RWPE2 (cell line): ENCODE data around the gene SPATA20.

Source experiments
- ATAC-seq: fragments of 200-7000 bp; cut with Tn5 transposase; 3 replicates; pipeline ENCODE4 v1.9.1; 2021; ENCODE audit warnings: low read depth
- DNase-seq: peaks from one replicate; pipeline ENCODE4 v3.0.0-alpha.2; 2020; ENCODE audit warnings: low spot score
- H3K27ac ChIP-seq: fragments of 450-650 bp; 2 replicates; pipeline ENCODE4 v1.5.1; 2017; ENCODE audit warnings: mild to moderate bottlenecking; ENCODE audit not compliant: poor library complexity, severe bottlenecking
- H3K27me3 ChIP-seq: fragments of 250-450 bp; sonication (Bioruptor Pico); 2 replicates; pipeline ENCODE4 v1.5.1; 2021; ENCODE audit warnings: mild to moderate bottlenecking, moderate library complexity; ENCODE audit not compliant: insufficient read depth, poor library complexity, severe bottlenecking
- H3K36me3 ChIP-seq: fragments of 250-450 bp; sonication (Bioruptor Pico); 2 replicates; pipeline ENCODE4 v1.5.1; 2020; ENCODE audit warnings: low read depth, mild to moderate bottlenecking, moderate library complexity
- H3K4me1 ChIP-seq: fragments of 250-450 bp; sonication (Bioruptor Pico); 2 replicates; pipeline ENCODE4 v1.5.1; 2021; ENCODE audit warnings: mild to moderate bottlenecking, moderate library complexity; ENCODE audit not compliant: insufficient read depth, poor library complexity, severe bottlenecking
- H3K4me3 ChIP-seq: fragments of 250-450 bp; sonication (Bioruptor Pico); 2 replicates; pipeline ENCODE4 v1.5.1; 2021; ENCODE audit warnings: mild to moderate bottlenecking, moderate library complexity; ENCODE audit not compliant: severe bottlenecking
- H3K9me3 ChIP-seq: fragments of 250-450 bp; sonication (Bioruptor Pico); 2 replicates; pipeline ENCODE4 v1.5.1; 2021; ENCODE audit warnings: mild to moderate bottlenecking, moderate library complexity; ENCODE audit not compliant: severe bottlenecking
- TF ChIP-seq, protein P1 (sequence below): fragments of 450-650 bp; IDR thresholded peaks from one replicate; pipeline ENCODE4 v1.5.1; 2017; ENCODE audit warnings: mild to moderate bottlenecking, moderate library complexity; ENCODE audit not compliant: poor library complexity, severe bottlenecking

Gene SPATA20

DNA sequence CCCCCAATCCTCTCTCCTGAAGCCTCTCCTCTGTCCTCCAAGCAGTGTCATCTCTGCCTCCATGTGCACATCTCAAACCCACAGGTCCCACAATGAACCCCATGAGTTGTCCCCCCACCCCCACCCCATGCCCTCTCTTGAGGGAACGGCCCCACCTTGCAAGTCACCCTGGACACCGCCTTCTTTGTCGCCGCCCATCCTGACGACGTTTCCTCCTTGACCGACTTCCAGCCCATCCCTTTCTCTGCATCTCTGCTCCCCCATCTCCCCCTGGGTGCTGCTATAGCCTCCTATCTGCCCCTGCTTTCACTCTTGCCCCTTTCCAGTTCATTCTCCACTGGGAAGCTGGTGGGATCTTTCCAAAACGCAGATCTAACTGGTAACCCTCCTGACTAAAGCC lies 1.7 kb upstream of the SPATA20 start:
- no peaks in the 10 kb centered on the region for H3K27me3 ChIP-seq
- ATAC-seq (no peak), DNase-seq (no peak)
- H3K4me3 ChIP-seq = no peak overlapping the region
- no peaks in the 10 kb centered on the region for H3K9me3 ChIP-seq
- H3K4me1 ChIP-seq = peaks cover 16% of the 10 kb centered on the region
- no peak overlapping the region for H3K27ac ChIP-seq
- TF ChIP-seq, protein P1, sequence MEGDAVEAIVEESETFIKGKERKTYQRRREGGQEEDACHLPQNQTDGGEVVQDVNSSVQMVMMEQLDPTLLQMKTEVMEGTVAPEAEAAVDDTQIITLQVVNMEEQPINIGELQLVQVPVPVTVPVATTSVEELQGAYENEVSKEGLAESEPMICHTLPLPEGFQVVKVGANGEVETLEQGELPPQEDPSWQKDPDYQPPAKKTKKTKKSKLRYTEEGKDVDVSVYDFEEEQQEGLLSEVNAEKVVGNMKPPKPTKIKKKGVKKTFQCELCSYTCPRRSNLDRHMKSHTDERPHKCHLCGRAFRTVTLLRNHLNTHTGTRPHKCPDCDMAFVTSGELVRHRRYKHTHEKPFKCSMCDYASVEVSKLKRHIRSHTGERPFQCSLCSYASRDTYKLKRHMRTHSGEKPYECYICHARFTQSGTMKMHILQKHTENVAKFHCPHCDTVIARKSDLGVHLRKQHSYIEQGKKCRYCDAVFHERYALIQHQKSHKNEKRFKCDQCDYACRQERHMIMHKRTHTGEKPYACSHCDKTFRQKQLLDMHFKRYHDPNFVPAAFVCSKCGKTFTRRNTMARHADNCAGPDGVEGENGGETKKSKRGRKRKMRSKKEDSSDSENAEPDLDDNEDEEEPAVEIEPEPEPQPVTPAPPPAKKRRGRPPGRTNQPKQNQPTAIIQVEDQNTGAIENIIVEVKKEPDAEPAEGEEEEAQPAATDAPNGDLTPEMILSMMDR = no peak
- H3K36me3 ChIP-seq = peaks cover 10% of the 10 kb centered on the region

GRCh38 chr17:50546701-50547034 lies 306 bp upstream of the SPATA20 start:
- TF ChIP-seq, protein P1 = no peak
- DNase-seq (no peak), ATAC-seq (no peak)
- H3K4me3 ChIP-seq = peak overlapping the region; percentile 49
- no peaks in the 10 kb centered on the region for H3K27me3 ChIP-seq
- peaks cover 14% of the 10 kb centered on the region for H3K36me3 ChIP-seq
- H3K9me3 ChIP-seq = no peaks in the 10 kb centered on the region
- peak overlapping the region; percentile 62 for H3K27ac ChIP-seq
- H3K4me1 ChIP-seq = peaks cover 11% of the 10 kb centered on the region

- TF ChIP-seq, protein P1 = no peak
- Histone ChIP-seq H3K27ac (peak overlapping the region; percentile 62), H3K4me3 (peak overlapping the region; percentile 49), H3K27me3 (no peaks in the 10 kb centered on the region), H3K9me3 (no peaks in the 10 kb centered on the region), H3K4me1 (peaks cover 6% of the 10 kb centered on the region), H3K36me3 (peaks cover 14% of the 10 kb centered on the region)
- no peak for DNase-seq
- no peak for ATAC-seq
Observed at GRCh38 chr17:50547736-50548083, 736 bp downstream of the SPATA20 start.

DNA sequence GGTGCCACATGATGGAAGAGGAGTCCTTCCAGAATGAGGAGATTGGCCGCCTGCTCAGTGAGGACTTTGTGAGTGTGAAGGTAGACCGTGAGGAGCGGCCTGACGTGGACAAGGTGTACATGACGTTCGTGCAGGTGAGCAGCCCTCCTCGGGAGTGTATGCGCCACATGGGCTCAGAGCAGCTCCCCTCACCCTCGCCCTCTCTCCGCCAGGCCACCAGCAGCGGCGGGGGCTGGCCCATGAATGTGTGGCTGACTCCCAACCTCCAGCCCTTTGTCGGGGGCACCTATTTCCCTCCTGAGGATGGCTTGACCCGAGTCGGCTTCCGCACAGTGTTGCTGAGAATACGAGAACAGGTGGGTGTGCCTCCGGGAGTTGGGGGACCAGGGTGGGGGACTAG lies 1.9 kb downstream of the SPATA20 start:
- Histone ChIP-seq H3K9me3 (no peaks in the 10 kb centered on the region), H3K4me3 (no peak overlapping the region), H3K36me3 (peaks cover 14% of the 10 kb centered on the region), H3K27ac (no peak overlapping the region), H3K4me1 (no peaks in the 10 kb centered on the region), H3K27me3 (no peaks in the 10 kb centered on the region)
- DNase-seq (no peak), ATAC-seq (no peak)
- TF ChIP-seq, protein P1 = no peak

- no peak for ATAC-seq
- H3K4me3 ChIP-seq = no peak overlapping the region
Observed at GRCh38 chr17:50549256-50549941, 2.4 kb downstream of the SPATA20 start.

More at GRCh38 chr17:50549256-50549941, 2.4 kb downstream of the SPATA20 start:
- H3K36me3 ChIP-seq = peaks cover 14% of the 10 kb centered on the region
- H3K27ac ChIP-seq = no peak overlapping the region
- no peaks in the 10 kb centered on the region for H3K4me1 ChIP-seq
- no peak for DNase-seq
- TF ChIP-seq, protein P1 = no peak
- no peaks in the 10 kb centered on the region for H3K27me3 ChIP-seq
- H3K9me3 ChIP-seq = no peaks in the 10 kb centered on the region
